DOHH2 (cell line): ENCODE data around the gene TRPC4.

ENCODE experiments used
- H3F3A ChIP-seq: fragments of 200-600 bp; sonication (generic), shearing (Covaris generic); 2 replicates; pipeline ENCODE4 v1.6.0; 2016; ENCODE audit warnings: antibody characterized with exemption, mild to moderate bottlenecking; ENCODE audit not compliant: control insufficient read depth, insufficient read depth
- H3K27ac ChIP-seq: fragments of 200-600 bp; sonication (generic); 2 replicates; pipeline ENCODE4 v1.5.1; 2014; ENCODE audit warnings: low read depth, mild to moderate bottlenecking, low read length, moderate library complexity
- H3K27me3 ChIP-seq: fragments of 200-600 bp; sonication (generic); 2 replicates; pipeline ENCODE4 v1.6.1; 2014; ENCODE audit warnings: mild to moderate bottlenecking, low read length, mixed read lengths; ENCODE audit not compliant: control insufficient read depth
- H3K36me3 ChIP-seq: fragments of 200-600 bp; sonication (generic); 2 replicates; pipeline ENCODE4 v1.6.1; 2014; ENCODE audit warnings: mild to moderate bottlenecking, low read length, moderate library complexity, mixed read lengths; ENCODE audit not compliant: control insufficient read depth
- H3K4me1 ChIP-seq: fragments of 200-600 bp; sonication (generic); 2 replicates; pipeline ENCODE4 v1.6.1; 2014; ENCODE audit warnings: mild to moderate bottlenecking, low read length, mixed read lengths; ENCODE audit not compliant: control insufficient read depth
- H3K4me2 ChIP-seq: fragments of 200-600 bp; sonication (generic); 2 replicates; pipeline ENCODE4 v1.6.0; 2014; ENCODE audit warnings: mild to moderate bottlenecking, low read length, moderate library complexity
- H3K4me3 ChIP-seq: fragments of 200-600 bp; sonication (generic); 2 replicates; pipeline ENCODE4 v1.5.1; 2014; ENCODE audit warnings: mild to moderate bottlenecking, low read length, mixed read lengths
- H3K79me2 ChIP-seq: fragments of 200-600 bp; sonication (generic); 2 replicates; pipeline ENCODE4 v1.6.1; 2014; ENCODE audit warnings: mild to moderate bottlenecking, low read length, mixed read lengths; ENCODE audit not compliant: control insufficient read depth
- H3K9me2 ChIP-seq: fragments of 200-600 bp; sonication (generic); replicated peaks from 2 replicates; pipeline ENCODE4 v1.6.1; 2014; ENCODE audit warnings: mild to moderate bottlenecking, low read length, mixed read lengths; ENCODE audit not compliant: control insufficient read depth
- H3K9me3 ChIP-seq: fragments of 200-600 bp; sonication (generic); 2 replicates; pipeline ENCODE4 v1.6.1; 2014; ENCODE audit warnings: antibody characterized with exemption, low read length, mixed read lengths; ENCODE audit not compliant: control insufficient read depth, insufficient read depth
- H4K20me1 ChIP-seq: fragments of 200-600 bp; sonication (generic); 2 replicates; pipeline ENCODE4 v1.6.0; 2014; ENCODE audit warnings: low read depth, mild to moderate bottlenecking, antibody characterized with exemption, low read length, moderate library complexity; ENCODE audit not compliant: control insufficient read depth, insufficient read depth
- EZH2phosphoT487 ChIP-seq: fragments of 200-600 bp; sonication (generic); IDR thresholded peaks from 2 replicates; pipeline ENCODE4 v1.6.1; 2017; ENCODE audit warnings: borderline replicate concordance, mild to moderate bottlenecking, antibody characterized with exemption, low read length, moderate library complexity, mixed read lengths
- TF ChIP-seq, protein P1 (sequence below): fragments of 200-600 bp; sonication (generic); IDR thresholded peaks from one replicate; pipeline ENCODE4 v1.5.1; 2014; ENCODE audit warnings: antibody characterized with exemption, mild to moderate bottlenecking, low read depth, low read length; ENCODE audit not compliant: poor library complexity, severe bottlenecking

Gene TRPC4

DNA sequence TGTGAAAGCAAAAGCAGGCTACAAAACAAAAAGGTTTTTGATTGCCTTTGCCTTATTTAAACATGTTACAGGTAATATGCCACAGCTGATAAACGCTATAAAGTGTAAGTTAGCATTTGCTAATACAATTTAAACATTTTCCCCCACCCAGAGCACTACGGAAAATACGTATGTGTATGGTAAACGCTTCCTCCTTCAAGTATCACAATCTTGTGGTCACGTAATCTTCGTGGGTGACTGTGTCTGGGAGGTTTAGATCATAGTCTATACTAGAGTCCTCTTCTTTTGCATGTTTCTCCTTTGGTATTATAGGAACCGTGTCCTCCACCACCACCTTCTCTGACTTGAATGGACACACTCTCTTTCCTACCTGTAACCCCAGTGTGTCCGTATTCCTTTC lies 232.9 kb downstream of the TRPC4 start:
- H3K4me3 ChIP-seq: no peak overlapping the region
- no peaks in the 10 kb centered on the region for H3K9me3 ChIP-seq
- H3K27ac ChIP-seq: no peak overlapping the region
- no peaks in the 10 kb centered on the region for H3K4me1 ChIP-seq
- H3K4me2 ChIP-seq: no peak overlapping the region
- H3F3A ChIP-seq: no peaks in the 10 kb centered on the region
- no peaks in the 10 kb centered on the region for H3K27me3 ChIP-seq
- no peaks in the 10 kb centered on the region for H3K36me3 ChIP-seq
- no peaks in the 10 kb centered on the region for H3K79me2 ChIP-seq
- no peaks in the 10 kb centered on the region for H4K20me1 ChIP-seq
- H3K9me2 ChIP-seq: no peaks in the 10 kb centered on the region
- TF ChIP-seq, protein P1, sequence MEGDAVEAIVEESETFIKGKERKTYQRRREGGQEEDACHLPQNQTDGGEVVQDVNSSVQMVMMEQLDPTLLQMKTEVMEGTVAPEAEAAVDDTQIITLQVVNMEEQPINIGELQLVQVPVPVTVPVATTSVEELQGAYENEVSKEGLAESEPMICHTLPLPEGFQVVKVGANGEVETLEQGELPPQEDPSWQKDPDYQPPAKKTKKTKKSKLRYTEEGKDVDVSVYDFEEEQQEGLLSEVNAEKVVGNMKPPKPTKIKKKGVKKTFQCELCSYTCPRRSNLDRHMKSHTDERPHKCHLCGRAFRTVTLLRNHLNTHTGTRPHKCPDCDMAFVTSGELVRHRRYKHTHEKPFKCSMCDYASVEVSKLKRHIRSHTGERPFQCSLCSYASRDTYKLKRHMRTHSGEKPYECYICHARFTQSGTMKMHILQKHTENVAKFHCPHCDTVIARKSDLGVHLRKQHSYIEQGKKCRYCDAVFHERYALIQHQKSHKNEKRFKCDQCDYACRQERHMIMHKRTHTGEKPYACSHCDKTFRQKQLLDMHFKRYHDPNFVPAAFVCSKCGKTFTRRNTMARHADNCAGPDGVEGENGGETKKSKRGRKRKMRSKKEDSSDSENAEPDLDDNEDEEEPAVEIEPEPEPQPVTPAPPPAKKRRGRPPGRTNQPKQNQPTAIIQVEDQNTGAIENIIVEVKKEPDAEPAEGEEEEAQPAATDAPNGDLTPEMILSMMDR: no peak
- no peak for TF ChIP-seq EZH2phosphoT487

DNA sequence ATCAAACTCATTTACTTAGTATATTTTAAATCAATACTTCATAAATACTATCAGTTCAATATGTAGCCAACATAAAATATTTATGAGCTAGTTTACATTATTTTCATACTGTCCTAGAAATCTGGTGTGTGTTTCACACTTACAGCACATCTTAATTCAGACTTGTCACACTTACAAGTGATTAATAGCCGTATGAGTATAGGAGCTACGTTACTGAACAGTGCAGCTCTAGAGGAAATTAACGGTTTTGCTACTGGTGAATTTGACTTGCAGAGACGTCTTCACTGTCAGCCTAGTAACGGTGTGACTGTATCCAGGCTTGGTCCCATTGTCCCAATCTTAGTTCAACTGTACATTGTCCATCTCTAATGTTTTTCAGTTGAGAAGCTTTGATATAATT lies 237.3 kb downstream of the TRPC4 start:
- H4K20me1 ChIP-seq: no peaks in the 10 kb centered on the region
- H3F3A ChIP-seq: no peaks in the 10 kb centered on the region
- no peak overlapping the region for H3K27ac ChIP-seq
- no peaks in the 10 kb centered on the region for H3K27me3 ChIP-seq
- no peaks in the 10 kb centered on the region for H3K9me2 ChIP-seq
- H3K9me3 ChIP-seq: no peaks in the 10 kb centered on the region
- TF ChIP-seq, protein P1: no peak
- H3K79me2 ChIP-seq: no peaks in the 10 kb centered on the region
- H3K4me2 ChIP-seq: no peak overlapping the region
- no peak overlapping the region for H3K4me3 ChIP-seq
- H3K4me1 ChIP-seq: no peaks in the 10 kb centered on the region
- H3K36me3 ChIP-seq: no peaks in the 10 kb centered on the region

DNA sequence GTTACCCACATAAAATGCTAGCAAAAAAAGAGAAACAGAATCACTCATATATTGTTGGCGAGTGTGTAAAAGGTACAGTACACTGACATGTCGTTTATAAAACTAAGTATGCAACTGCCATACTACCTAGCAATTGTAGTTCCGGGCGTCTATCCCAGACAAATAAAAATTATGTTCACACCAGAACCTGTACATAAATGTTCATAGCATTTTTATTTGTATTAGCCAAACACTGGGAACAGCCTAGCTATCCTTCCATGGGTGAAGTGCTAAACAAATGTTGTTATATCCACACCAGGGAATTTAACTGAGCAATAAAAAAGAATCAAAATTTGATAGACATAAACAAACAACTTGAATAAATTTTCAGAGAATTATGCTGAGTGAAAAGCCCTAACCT lies 242.1 kb downstream of the TRPC4 start:
- Histone ChIP-seq H3K36me3 (no peaks in the 10 kb centered on the region), H4K20me1 (no peaks in the 10 kb centered on the region), H3F3A (no peaks in the 10 kb centered on the region), H3K79me2 (no peaks in the 10 kb centered on the region), H3K27ac (no peak overlapping the region), H3K4me2 (no peak overlapping the region), H3K9me3 (no peaks in the 10 kb centered on the region), H3K9me2 (no peaks in the 10 kb centered on the region), H3K27me3 (no peaks in the 10 kb centered on the region), H3K4me1 (no peaks in the 10 kb centered on the region), H3K4me3 (no peak overlapping the region)
- TF ChIP-seq, protein P1: no peak
- TF ChIP-seq EZH2phosphoT487: no peak

DNA sequence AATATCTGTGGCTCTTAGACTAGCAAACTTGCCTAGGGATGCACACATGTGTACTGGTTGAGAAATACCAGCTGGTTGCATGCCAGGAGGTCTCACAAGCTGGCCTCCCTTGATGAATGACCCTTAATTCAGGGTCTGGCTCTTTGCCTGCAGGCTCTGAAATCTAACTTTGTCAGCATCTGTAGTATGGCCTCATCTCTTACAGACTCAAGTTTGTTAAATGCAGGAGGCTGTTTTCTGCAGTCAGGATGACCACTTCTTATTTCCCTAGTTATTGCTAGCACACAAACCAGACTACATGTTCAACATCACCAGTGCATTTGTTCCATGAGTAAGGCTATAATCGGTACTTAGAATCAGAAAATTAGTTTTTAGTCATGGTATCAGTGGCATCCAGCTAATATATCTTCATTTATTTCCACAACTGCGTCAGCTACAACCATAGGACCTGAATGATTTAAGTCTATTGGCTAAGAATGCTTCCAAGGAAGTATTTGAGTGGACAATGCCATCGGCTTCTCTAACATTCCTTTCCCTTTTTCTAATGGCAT lies 247.7 kb downstream of the TRPC4 start:
- Histone ChIP-seq H3K27me3 (no peaks in the 10 kb centered on the region), H3K9me2 (no peaks in the 10 kb centered on the region), H4K20me1 (no peaks in the 10 kb centered on the region), H3K4me2 (no peak overlapping the region), H3K9me3 (no peaks in the 10 kb centered on the region), H3F3A (no peaks in the 10 kb centered on the region), H3K4me1 (no peaks in the 10 kb centered on the region), H3K36me3 (no peaks in the 10 kb centered on the region), H3K27ac (no peak overlapping the region), H3K79me2 (no peaks in the 10 kb centered on the region), H3K4me3 (no peak overlapping the region)
- TF ChIP-seq, protein P1: no peak
- TF ChIP-seq EZH2phosphoT487: no peak
